ENCODE results near the gene ITM2B. TPM values are rescaled to one million over a fixed set of nuclear protein-coding genes. Genes with fewer than 3 reads are reported as not detected.

ITM2B gene
- total and polyA plus RNA-seq, 4 donors: 371 to 853 (median 469) TPM

GRCh38 chr13:48315969-48316650 is 83.1 kb downstream of the ITM2B start:
- 83 to 88% methylated on average over 17 of the region's 17 CpGs for WGBS, 2 donors
- peaks cover 0 to 6% (median 0%) of the 10 kb centered on the region in 4 donors for H3K9me3 ChIP-seq (ENCODE audit: control insufficient read depth in 4 of 4, insufficient read depth in 3 of 4, low read length in 3 of 4)
- peaks cover 0 to 11% (median 2%) of the 10 kb centered on the region in 5 donors for H3K4me1 ChIP-seq (ENCODE audit: control insufficient read depth in 5 of 5, insufficient read depth in 5 of 5, low read length in 5 of 5)
- H3K27ac ChIP-seq (ENCODE audit: low read depth in 1 of 2, low read length in 1 of 2): no peak overlapping the region
- no peak overlapping the region for H3K4me3 ChIP-seq
- peaks cover 0 to 7% (median 0%) of the 10 kb centered on the region in 3 donors for H3K27me3 ChIP-seq (ENCODE audit: control insufficient read depth in 3 of 3, insufficient read depth in 3 of 3, low read length in 2 of 3)
- peak in 2 of 3 donors; percentile 50 to 66 for DNase-seq
- H3K36me3 ChIP-seq (ENCODE audit: control insufficient read depth in 4 of 4, insufficient read depth in 4 of 4, low read length in 4 of 4): peaks cover 2 to 23% (median 8%) of the 10 kb centered on the region in 4 donors
- TF ChIP-seq CTCF (IDR thresholded peaks at IDR 0.05; ENCODE audit: control extremely low read depth, extremely low read depth): no peak
- ATAC-seq (ENCODE audit: insufficient read depth, low FRiP score): no peak
- no peak overlapping the region for H3K9ac ChIP-seq (ENCODE audit: insufficient read depth in 1 of 2, low read length in 2 of 2)

GRCh38 chr13:48316826-48317510 is 84.0 kb downstream of the ITM2B start:
- ATAC-seq (ENCODE audit: insufficient read depth, low FRiP score) (no peak), DNase-seq (no peak)
- no peak for TF ChIP-seq CTCF (IDR thresholded peaks at IDR 0.05; ENCODE audit: control extremely low read depth, extremely low read depth)
- no peak overlapping the region for H3K4me3 ChIP-seq
- H3K4me1 ChIP-seq (ENCODE audit: control insufficient read depth in 5 of 5, insufficient read depth in 5 of 5, low read length in 5 of 5): peaks cover 0 to 11% (median 2%) of the 10 kb centered on the region in 5 donors
- 91 to 96% methylated on average over 43 of the region's 43 CpGs for WGBS, 2 donors
- H3K9me3 ChIP-seq (ENCODE audit: control insufficient read depth in 4 of 4, insufficient read depth in 3 of 4, low read length in 3 of 4): peaks cover 0 to 6% (median 1%) of the 10 kb centered on the region in 4 donors
- no peak overlapping the region for H3K9ac ChIP-seq (ENCODE audit: insufficient read depth in 1 of 2, low read length in 2 of 2)
- H3K36me3 ChIP-seq (ENCODE audit: control insufficient read depth in 4 of 4, insufficient read depth in 4 of 4, low read length in 4 of 4): peaks cover 0 to 23% (median 8%) of the 10 kb centered on the region in 4 donors
- peaks cover 0 to 10% (median 0%) of the 10 kb centered on the region in 3 donors for H3K27me3 ChIP-seq (ENCODE audit: control insufficient read depth in 3 of 3, insufficient read depth in 3 of 3, low read length in 2 of 3)
- H3K27ac ChIP-seq (ENCODE audit: low read depth in 1 of 2, low read length in 1 of 2): no peak overlapping the region

GRCh38 chr13:48317511-48318376 is 84.7 kb downstream of the ITM2B start:
- TF ChIP-seq CTCF (IDR thresholded peaks at IDR 0.05; ENCODE audit: control extremely low read depth, extremely low read depth): no peak
- H3K27me3 ChIP-seq (ENCODE audit: control insufficient read depth in 3 of 3, insufficient read depth in 3 of 3, low read length in 2 of 3): peaks cover 0 to 12% (median 0%) of the 10 kb centered on the region in 3 donors
- no peak overlapping the region for H3K9ac ChIP-seq (ENCODE audit: insufficient read depth in 1 of 2, low read length in 2 of 2)
- DNase-seq: peak; percentile 33 to 37 (median 35)
- H3K9me3 ChIP-seq (ENCODE audit: control insufficient read depth in 4 of 4, insufficient read depth in 3 of 4, low read length in 3 of 4): peaks cover 0 to 6% (median 2%) of the 10 kb centered on the region in 4 donors
- peak overlapping the region in 1 of 2 donors; percentile 13 for H3K27ac ChIP-seq (ENCODE audit: low read depth in 1 of 2, low read length in 1 of 2)
- H3K36me3 ChIP-seq (ENCODE audit: control insufficient read depth in 4 of 4, insufficient read depth in 4 of 4, low read length in 4 of 4): peaks cover 0 to 23% (median 10%) of the 10 kb centered on the region in 4 donors
- peaks cover 0 to 11% (median under 1%) of the 10 kb centered on the region in 5 donors for H3K4me1 ChIP-seq (ENCODE audit: control insufficient read depth in 5 of 5, insufficient read depth in 5 of 5, low read length in 5 of 5)
- 74 to 75% methylated on average over 41 of the region's 41 CpGs for WGBS, 2 donors
- H3K4me3 ChIP-seq: no peak overlapping the region
- peak; percentile 28 for ATAC-seq (ENCODE audit: insufficient read depth, low FRiP score)
